Neural crest cell (in vitro differentiated cells): ENCODE data around the gene CYP2W1. TPM values are rescaled to one million over a fixed set of nuclear protein-coding genes. Genes with fewer than 3 reads are reported as not detected.

Experiments used
- DNase-seq: peaks from one replicate; pipeline ENCODE4 v3.0.0; 2021; ENCODE audit warnings: low read depth, mixed read lengths, low spot score
- H3K27ac Mint-ChIP-seq: one replicate; pipeline ENCODE4 v1.8.0; 2021; ENCODE audit warnings: mild to moderate bottlenecking, mixed read lengths; ENCODE audit not compliant: unreplicated experiment
- H3K27me3 Mint-ChIP-seq: 2 replicates; pipeline ENCODE4 v1.8.0; 2021; ENCODE audit warnings: low read depth, mild to moderate bottlenecking, mixed read lengths
- H3K36me3 Mint-ChIP-seq: 2 replicates; pipeline ENCODE4 v1.8.0; 2021; ENCODE audit warnings: low read depth, mild to moderate bottlenecking, mixed read lengths
- H3K4me1 Mint-ChIP-seq: 2 replicates; pipeline ENCODE4 v1.8.0; 2021; ENCODE audit warnings: mixed read lengths
- H3K4me3 Mint-ChIP-seq: one replicate; pipeline ENCODE4 v1.8.0; 2021; ENCODE audit warnings: mild to moderate bottlenecking, mixed read lengths
- H3K9me3 Mint-ChIP-seq: 2 replicates; pipeline ENCODE4 v1.8.0; 2021; ENCODE audit warnings: mixed read lengths
- total RNA-seq: library from RNA; stranded (reverse); gene quantifications from 2 replicates; pipeline ENCODE4 v1.2.1, GENCODE V29; 2021
- TF ChIP-seq, protein P1 (sequence below): fragments of 200-600 bp; sonication (generic); conservative IDR thresholded peaks from 2 replicates; pipeline ENCODE4 v1.5.0; 2021; ENCODE audit warnings: antibody characterized with exemption, mild to moderate bottlenecking

The CYP2W1 gene
- total RNA-seq, 1 donor from 2014 or later, result not detected

DNA sequence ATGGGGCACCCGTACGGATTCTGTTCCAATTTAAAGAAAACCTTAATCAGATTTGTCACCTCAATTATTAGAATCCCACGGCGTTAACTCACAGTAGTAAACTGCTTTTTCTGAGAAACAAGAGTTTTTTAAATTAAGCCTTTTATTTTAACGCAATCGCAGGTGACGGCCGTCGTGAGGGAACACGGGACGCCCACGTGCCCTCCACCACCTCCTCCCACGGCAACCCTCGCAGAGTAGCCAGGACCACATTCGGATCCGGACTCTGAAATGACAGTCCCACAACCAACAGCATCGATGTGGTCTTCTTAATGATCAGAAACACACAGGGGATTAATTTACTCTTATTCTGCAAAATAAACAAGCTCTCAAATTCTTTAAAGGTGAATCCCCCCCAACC, 39.4 kb downstream of the CYP2W1 start:
- Mint-ChIP-seq H3K27me3 (peaks cover under 1% of the 10 kb centered on the region), H3K9me3 (no peaks in the 10 kb centered on the region), H3K36me3 (peaks cover 15% of the 10 kb centered on the region), H3K4me1 (peaks cover 12% of the 10 kb centered on the region), H3K4me3 (no peak overlapping the region), H3K27ac (no peak overlapping the region)
- TF ChIP-seq, protein P1, sequence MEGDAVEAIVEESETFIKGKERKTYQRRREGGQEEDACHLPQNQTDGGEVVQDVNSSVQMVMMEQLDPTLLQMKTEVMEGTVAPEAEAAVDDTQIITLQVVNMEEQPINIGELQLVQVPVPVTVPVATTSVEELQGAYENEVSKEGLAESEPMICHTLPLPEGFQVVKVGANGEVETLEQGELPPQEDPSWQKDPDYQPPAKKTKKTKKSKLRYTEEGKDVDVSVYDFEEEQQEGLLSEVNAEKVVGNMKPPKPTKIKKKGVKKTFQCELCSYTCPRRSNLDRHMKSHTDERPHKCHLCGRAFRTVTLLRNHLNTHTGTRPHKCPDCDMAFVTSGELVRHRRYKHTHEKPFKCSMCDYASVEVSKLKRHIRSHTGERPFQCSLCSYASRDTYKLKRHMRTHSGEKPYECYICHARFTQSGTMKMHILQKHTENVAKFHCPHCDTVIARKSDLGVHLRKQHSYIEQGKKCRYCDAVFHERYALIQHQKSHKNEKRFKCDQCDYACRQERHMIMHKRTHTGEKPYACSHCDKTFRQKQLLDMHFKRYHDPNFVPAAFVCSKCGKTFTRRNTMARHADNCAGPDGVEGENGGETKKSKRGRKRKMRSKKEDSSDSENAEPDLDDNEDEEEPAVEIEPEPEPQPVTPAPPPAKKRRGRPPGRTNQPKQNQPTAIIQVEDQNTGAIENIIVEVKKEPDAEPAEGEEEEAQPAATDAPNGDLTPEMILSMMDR, result no peak
- no peak for DNase-seq

DNA sequence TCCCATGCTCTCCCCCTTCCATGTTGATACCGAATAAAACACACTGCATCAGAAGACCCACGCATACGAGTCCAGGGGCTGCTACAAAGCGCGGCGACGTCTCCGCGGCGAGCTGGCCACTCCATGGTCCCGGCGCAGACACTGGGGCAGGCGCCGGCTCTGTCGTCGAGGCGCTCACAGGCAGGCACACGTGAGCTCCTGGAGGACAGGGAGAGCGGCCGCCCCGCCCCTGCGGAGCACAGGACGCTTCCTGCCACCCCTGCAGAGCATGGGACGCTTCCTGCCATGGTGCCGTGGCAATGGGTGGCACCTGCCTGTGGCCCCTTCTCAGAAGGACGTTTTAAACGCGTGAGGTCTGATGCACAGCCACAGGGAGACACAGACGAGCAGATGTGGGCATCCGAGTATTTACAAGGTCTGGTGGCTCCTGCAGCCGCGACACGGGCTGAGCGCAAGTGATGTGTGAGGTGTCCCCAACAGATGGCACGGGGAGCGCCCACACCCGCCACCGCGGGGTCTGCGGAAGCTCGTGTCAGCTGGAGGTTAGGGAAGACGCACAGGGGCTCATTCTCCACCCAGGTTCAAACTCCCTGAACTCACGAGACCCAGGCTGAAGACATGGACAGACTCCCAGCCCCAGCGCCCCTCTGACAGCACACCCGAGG, 40.0 kb downstream of the CYP2W1 start:
- Mint-ChIP-seq H3K4me3 (no peak overlapping the region), H3K4me1 (peaks cover 14% of the 10 kb centered on the region), H3K27ac (no peak overlapping the region), H3K27me3 (peaks cover 2% of the 10 kb centered on the region), H3K9me3 (no peaks in the 10 kb centered on the region), H3K36me3 (peaks cover 15% of the 10 kb centered on the region)
- TF ChIP-seq, protein P1, result no peak
- DNase-seq, result no peak

DNA sequence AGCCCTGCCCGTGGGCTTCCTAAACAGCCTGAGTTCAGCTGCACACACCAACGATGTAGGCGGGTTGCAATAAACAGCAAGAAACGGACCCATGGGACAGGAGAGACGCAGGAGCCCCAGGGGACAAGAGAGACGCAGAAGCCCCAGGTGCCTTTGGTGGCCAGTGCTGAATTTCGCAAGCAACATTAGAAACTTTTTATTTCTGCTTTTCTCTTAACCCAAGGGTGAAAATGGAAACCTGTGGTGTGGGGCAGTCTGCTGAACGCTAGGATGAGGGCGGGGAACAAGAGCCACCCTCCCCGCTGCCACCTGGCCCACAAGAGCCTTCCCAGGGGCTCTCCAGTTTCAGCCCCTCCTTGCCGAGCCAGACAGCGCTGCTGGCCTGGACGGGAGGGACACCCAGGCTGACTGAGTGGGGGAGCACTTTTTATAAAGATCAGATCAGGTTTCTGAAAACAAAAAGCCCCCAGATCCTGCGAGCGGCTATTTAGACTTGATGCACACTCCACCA, 41.4 kb downstream of the CYP2W1 start:
- Mint-ChIP-seq H3K4me3 (peak overlapping the region; percentile 41), H3K4me1 (peaks cover 20% of the 10 kb centered on the region), H3K9me3 (no peaks in the 10 kb centered on the region), H3K27me3 (peaks cover 2% of the 10 kb centered on the region), H3K36me3 (peaks cover 15% of the 10 kb centered on the region), H3K27ac (no peak overlapping the region)
- no peak for DNase-seq
- TF ChIP-seq, protein P1, result no peak

DNA sequence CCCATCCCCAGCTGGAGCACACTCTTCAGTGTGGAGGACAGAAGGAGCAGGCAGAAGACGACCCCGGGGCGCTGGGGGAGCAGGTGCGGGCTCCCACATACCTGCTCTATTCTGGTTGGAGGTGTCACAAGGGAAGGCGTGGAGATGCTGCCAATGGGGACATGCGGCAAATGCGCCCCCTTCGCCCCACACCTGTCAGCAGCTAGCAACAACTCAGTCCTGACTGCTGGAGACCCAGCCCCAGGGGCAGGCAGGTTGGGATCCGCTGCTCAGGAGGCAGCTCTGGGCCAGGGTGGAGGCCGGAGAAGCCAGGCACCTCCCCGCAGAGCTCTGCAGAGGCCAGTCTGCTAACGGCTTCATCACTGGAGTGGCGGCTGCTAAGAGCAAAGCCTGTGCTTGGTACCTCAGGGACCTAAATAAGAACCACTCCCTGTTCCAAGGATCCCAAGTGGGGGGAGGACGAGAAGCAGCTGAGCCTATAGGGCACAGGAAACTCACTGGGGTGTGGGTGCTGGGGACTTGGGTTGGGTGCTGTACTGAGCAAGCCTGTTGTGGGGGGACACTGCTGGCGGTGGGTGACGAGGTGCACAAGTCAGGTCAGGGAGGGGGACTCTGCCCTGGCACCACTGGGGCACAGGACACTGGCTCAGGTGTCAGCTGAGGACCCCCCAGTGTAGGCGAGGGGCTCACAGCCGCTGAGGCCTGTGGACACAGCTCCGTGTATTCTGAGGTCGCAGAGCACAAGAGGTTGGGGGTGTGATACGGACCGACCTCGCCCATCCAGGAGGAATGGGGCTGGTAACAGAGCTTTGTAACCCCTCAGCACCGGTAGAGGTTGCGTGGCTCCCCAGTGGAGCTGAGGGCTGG, 42.1 kb downstream of the CYP2W1 start:
- TF ChIP-seq, protein P1, result no peak
- Mint-ChIP-seq H3K27ac (no peak overlapping the region), H3K9me3 (no peaks in the 10 kb centered on the region), H3K4me1 (peaks cover 20% of the 10 kb centered on the region), H3K36me3 (peaks cover 15% of the 10 kb centered on the region), H3K4me3 (peak overlapping the region; percentile 41), H3K27me3 (peaks cover 2% of the 10 kb centered on the region)
- no peak for DNase-seq

DNA sequence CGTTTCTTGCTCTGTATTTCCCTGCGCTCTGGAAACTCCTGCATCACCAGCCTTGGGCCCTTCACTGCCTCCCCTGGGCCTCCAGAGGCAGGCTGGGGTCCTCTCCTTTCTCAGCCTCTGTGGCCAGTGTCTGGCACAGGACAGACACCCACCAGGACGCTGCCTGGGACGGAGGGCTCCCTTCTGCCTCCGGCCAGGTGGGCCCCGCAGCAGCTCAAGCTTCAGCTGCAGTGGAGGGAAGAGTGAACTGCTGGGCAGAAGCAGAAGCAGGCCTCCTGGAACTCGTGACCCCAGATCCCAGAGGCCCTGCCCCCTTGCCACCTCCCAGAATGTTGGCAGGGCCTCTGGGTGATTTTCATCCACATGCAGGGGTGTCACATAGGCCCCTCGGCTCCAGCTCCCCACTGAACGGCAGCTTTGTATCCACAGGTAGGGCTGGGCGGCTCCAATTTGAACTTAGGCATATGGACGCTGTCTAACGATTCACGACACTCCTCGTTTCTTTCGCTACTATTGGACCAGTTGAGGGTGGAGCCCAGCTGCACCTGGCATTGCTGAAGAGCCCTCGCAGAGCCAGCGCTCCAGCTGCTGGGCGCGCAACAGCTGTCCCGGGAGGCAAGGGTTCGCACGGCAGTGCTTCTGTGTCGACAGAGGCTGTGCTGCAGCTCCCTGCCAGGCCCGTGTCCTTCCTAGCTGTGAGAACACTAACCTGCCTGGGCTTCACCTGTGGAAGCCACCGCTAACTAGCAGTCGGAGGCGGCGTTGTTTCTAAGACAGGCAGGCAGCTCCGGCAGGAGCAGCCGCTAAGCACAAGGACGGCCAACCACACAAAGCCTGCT, 43.0 kb downstream of the CYP2W1 start:
- H3K4me3 Mint-ChIP-seq, result peak overlapping the region; percentile 75
- peaks cover 2% of the 10 kb centered on the region for H3K27me3 Mint-ChIP-seq
- H3K9me3 Mint-ChIP-seq, result no peaks in the 10 kb centered on the region

More for the DNA sequence above, 43.0 kb downstream of the CYP2W1 start:
- Mint-ChIP-seq H3K36me3 (peaks cover 15% of the 10 kb centered on the region), H3K4me1 (peaks cover 20% of the 10 kb centered on the region), H3K27ac (no peak overlapping the region)
- DNase-seq, result no peak
- TF ChIP-seq, protein P1, result no peak
